ENCODE measurements around the gene FHIT.

DNA sequence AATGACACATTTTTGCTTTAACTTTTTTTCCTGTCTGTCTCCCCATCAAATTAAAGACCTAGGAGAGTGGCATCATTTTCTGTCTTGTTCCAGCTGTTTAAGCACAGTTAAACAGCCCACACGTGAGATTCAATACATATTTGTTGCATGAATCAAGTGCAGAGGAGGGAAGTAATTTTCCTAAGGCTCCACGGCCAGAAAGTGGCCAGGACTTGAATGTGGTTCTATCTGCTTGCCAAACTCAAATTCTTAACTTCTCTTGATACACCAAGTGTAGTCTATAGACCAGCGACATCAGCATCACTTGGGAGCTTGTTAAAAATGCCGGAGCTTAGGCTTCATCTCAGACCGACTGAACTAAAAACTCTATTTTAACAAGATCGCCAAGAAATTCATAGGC, 1476.6 kb downstream of the FHIT start:
- TF ChIP-seq, protein P1, sequence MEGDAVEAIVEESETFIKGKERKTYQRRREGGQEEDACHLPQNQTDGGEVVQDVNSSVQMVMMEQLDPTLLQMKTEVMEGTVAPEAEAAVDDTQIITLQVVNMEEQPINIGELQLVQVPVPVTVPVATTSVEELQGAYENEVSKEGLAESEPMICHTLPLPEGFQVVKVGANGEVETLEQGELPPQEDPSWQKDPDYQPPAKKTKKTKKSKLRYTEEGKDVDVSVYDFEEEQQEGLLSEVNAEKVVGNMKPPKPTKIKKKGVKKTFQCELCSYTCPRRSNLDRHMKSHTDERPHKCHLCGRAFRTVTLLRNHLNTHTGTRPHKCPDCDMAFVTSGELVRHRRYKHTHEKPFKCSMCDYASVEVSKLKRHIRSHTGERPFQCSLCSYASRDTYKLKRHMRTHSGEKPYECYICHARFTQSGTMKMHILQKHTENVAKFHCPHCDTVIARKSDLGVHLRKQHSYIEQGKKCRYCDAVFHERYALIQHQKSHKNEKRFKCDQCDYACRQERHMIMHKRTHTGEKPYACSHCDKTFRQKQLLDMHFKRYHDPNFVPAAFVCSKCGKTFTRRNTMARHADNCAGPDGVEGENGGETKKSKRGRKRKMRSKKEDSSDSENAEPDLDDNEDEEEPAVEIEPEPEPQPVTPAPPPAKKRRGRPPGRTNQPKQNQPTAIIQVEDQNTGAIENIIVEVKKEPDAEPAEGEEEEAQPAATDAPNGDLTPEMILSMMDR (IDR thresholded peaks at IDR 0.05 in 2 of 3, conservative IDR thresholded peaks at IDR 0.05 in 1 of 3; ENCODE audit: control insufficient read depth in 2 of 3, extremely low read depth in 1 of 3, insufficient read depth in 1 of 3, low read depth in 3 of 3, low read length in 3 of 3) = no peak
- TF ChIP-seq POLR2A (IDR thresholded peaks at IDR 0.05; ENCODE audit: low read depth, low read length) (no peak), RCOR1 (conservative IDR thresholded peaks at IDR 0.05; ENCODE audit: low read depth, low read length) (no peak), ZNF24 (IDR thresholded peaks at IDR 0.05) (no peak)
- TF ChIP-seq, protein P2, sequence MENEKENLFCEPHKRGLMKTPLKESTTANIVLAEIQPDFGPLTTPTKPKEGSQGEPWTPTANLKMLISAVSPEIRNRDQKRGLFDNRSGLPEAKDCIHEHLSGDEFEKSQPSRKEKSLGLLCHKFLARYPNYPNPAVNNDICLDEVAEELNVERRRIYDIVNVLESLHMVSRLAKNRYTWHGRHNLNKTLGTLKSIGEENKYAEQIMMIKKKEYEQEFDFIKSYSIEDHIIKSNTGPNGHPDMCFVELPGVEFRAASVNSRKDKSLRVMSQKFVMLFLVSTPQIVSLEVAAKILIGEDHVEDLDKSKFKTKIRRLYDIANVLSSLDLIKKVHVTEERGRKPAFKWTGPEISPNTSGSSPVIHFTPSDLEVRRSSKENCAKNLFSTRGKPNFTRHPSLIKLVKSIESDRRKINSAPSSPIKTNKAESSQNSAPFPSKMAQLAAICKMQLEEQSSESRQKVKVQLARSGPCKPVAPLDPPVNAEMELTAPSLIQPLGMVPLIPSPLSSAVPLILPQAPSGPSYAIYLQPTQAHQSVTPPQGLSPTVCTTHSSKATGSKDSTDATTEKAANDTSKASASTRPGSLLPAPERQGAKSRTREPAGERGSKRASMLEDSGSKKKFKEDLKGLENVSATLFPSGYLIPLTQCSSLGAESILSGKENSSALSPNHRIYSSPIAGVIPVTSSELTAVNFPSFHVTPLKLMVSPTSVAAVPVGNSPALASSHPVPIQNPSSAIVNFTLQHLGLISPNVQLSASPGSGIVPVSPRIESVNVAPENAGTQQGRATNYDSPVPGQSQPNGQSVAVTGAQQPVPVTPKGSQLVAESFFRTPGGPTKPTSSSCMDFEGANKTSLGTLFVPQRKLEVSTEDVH (IDR thresholded peaks at IDR 0.05; ENCODE audit: low read depth, partially characterized antibody) = no peak
